Kidney tubule cell (primary cell): Measurements from ENCODE around the gene KIAA2012.
"Not testable (repeated sequence)": the region's sequence is repeated elsewhere in the genome, so short reads cannot be mapped to it uniquely, and the experiment has no call there.

Experiments used
- DNase-seq: peaks from one replicate; pipeline ENCODE4 v3.0.0-alpha.2; 2018; ENCODE audit warnings: low spot score

Gene KIAA2012

GRCh38 chr2:202196727-202197126 is 123.7 kb downstream of the KIAA2012 start:
- no peak for DNase-seq

GRCh38 chr2:202201220-202202160 is 128.4 kb downstream of the KIAA2012 start:
- no peak for DNase-seq

GRCh38 chr2:202203348-202203747 is 130.3 kb downstream of the KIAA2012 start:
- no peak for DNase-seq

GRCh38 chr2:202204855-202205254 is 131.8 kb downstream of the KIAA2012 start:
- no peak for DNase-seq

- DNase-seq = no peak
Observed at GRCh38 chr2:202208526-202208925, 135.5 kb downstream of the KIAA2012 start.

GRCh38 chr2:202215179-202215578 is 142.1 kb downstream of the KIAA2012 start:
- no peak for DNase-seq

GRCh38 chr2:202221873-202222272 is 148.8 kb downstream of the KIAA2012 start:
- DNase-seq = peak; percentile 17

- peak; percentile 51 for DNase-seq
Observed at GRCh38 chr2:202237787-202238233, 164.8 kb downstream of the KIAA2012 start.

GRCh38 chr2:202238234-202239197 is 165.5 kb downstream of the KIAA2012 start, which contains the start of gene SUMO1:
SUMO1 (minus strand) TSS chr2:202238597; CDS start chr2:202238451, 146 bp downstream.
- DNase-seq = peak; percentile 87

GRCh38 chr2:202247710-202248109 is 174.7 kb downstream of the KIAA2012 start:
- not testable (repeated sequence) for DNase-seq

- DNase-seq = peak; percentile 64
Observed at GRCh38 chr2:202249521-202250253, 176.6 kb downstream of the KIAA2012 start.

GRCh38 chr2:202251494-202251893 is 178.4 kb downstream of the KIAA2012 start:
- DNase-seq = no peak
